HG03378 (cell line): ENCODE data around the gene NCKAP5L.

ENCODE experiments used
- ATAC-seq: cut with Tn5 transposase; IDR thresholded peaks from one replicate; pipeline ENCODE4 v1.9.1; 2021; ENCODE audit warnings: mild to moderate bottlenecking, moderate library complexity; ENCODE audit not compliant: unreplicated experiment

NCKAP5L gene

GRCh38 chr12:49824895-49825294, 3.3 kb downstream of the NCKAP5L start:
- ATAC-seq: no peak

GRCh38 chr12:49824416-49824815, 3.8 kb downstream of the NCKAP5L start:
- no peak for ATAC-seq

GRCh38 chr12:49823951-49824350, 4.3 kb downstream of the NCKAP5L start:
- ATAC-seq: no peak

GRCh38 chr12:49823350-49823749, 4.9 kb downstream of the NCKAP5L start:
- no peak for ATAC-seq

- ATAC-seq: no peak
Measured at GRCh38 chr12:49821373-49822287, 6.6 kb downstream of the NCKAP5L start.

GRCh38 chr12:49819786-49820185, 8.4 kb downstream of the NCKAP5L start:
- ATAC-seq: no peak

GRCh38 chr12:49818241-49818895, 9.8 kb downstream of the NCKAP5L start:
- no peak for ATAC-seq

- ATAC-seq: no peak
Measured at GRCh38 chr12:49813131-49813530, 15.1 kb downstream of the NCKAP5L start.

- ATAC-seq: no peak
Measured at GRCh38 chr12:49811961-49812401, 16.2 kb downstream of the NCKAP5L start.

- ATAC-seq: no peak
Measured at GRCh38 chr12:49811136-49811535, 17.1 kb downstream of the NCKAP5L start.

- no peak for ATAC-seq
Measured at GRCh38 chr12:49809906-49810389, 18.3 kb downstream of the NCKAP5L start.

GRCh38 chr12:49809381-49809905, 18.8 kb downstream of the NCKAP5L start:
- no peak for ATAC-seq

- no peak for ATAC-seq
Measured at GRCh38 chr12:49808686-49809380, 19.4 kb downstream of the NCKAP5L start.

- no peak for ATAC-seq
Measured at GRCh38 chr12:49807991-49808580, 20.1 kb downstream of the NCKAP5L start.

GRCh38 chr12:49806877-49807276, 21.3 kb downstream of the NCKAP5L start:
- no peak for ATAC-seq

GRCh38 chr12:49806321-49806813, 21.8 kb downstream of the NCKAP5L start:
- ATAC-seq: no peak

- no peak for ATAC-seq
Measured at GRCh38 chr12:49805409-49805808, 22.8 kb downstream of the NCKAP5L start.

- ATAC-seq: no peak
Measured at GRCh38 chr12:49804821-49805220, 23.4 kb downstream of the NCKAP5L start.

GRCh38 chr12:49803693-49804450, 24.3 kb downstream of the NCKAP5L start:
- no peak for ATAC-seq
